GM12873 (cell line): ENCODE data around the gene CACNA1C.

Experiments used
- TF ChIP-seq, protein P1 (sequence below): IDR thresholded peaks from 2 replicates; pipeline ENCODE4 v1.5.1; 2012; ENCODE audit warnings: low read depth, mild to moderate bottlenecking, moderate library complexity, low read length, control low read depth; ENCODE audit not compliant: insufficient read depth; ENCODE audit errors: missing control alignments

The CACNA1C gene

DNA sequence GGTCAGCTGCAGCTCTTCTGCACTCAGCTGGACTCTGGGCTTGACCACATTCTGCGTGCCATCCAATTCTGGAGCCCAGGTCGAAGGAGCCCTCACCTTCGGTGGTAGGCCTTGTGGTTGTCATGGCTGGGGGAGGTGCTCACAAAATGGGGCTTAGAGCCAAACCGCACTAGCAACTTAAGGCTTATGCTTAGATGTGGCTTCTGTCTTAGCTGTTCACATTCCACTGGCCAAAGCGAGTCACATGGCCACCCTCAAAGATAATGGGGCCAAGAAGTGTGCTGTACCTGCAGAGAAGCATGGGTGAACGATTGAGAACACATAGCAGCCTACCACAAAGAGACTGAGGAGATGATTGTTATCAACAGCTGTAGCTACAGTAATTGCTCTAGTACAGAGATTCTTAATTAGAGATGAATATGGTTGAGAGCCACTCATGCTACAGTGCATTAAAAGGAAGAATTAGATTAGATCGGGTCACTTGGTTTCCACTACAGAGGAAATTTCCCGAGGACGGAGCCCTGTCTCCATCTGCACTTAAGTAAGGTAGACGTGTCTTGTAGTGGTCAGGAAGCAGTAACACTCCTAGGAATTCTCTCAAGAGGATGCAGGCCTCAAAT lies 407.4 kb downstream of the CACNA1C start:
- TF ChIP-seq, protein P1, sequence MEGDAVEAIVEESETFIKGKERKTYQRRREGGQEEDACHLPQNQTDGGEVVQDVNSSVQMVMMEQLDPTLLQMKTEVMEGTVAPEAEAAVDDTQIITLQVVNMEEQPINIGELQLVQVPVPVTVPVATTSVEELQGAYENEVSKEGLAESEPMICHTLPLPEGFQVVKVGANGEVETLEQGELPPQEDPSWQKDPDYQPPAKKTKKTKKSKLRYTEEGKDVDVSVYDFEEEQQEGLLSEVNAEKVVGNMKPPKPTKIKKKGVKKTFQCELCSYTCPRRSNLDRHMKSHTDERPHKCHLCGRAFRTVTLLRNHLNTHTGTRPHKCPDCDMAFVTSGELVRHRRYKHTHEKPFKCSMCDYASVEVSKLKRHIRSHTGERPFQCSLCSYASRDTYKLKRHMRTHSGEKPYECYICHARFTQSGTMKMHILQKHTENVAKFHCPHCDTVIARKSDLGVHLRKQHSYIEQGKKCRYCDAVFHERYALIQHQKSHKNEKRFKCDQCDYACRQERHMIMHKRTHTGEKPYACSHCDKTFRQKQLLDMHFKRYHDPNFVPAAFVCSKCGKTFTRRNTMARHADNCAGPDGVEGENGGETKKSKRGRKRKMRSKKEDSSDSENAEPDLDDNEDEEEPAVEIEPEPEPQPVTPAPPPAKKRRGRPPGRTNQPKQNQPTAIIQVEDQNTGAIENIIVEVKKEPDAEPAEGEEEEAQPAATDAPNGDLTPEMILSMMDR: no peak

- TF ChIP-seq, protein P1: no peak
Measured at GRCh38 chr12:2461046-2461445, 408.3 kb downstream of the CACNA1C start.

DNA sequence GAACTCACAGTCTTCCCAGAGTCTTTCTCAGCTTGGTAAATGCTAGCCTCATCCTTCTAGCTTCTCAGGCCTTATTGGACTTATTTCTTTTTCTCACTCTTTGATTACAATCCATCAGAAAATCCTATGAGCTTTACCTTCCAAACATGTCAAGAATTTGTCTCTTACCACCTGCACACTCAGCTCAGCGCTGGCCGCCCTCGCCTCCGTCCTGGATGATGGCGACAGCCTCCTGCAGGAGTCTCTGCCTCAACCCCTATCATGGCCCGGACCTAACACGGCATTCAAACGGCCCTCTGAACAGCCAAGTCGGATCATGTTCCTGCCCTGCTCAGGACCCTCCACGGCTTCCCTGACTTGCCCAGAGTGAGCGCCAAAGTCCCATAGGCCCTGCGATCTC lies 408.9 kb downstream of the CACNA1C start:
- TF ChIP-seq, protein P1: no peak

GRCh38 chr12:2462087-2462486 lies 409.3 kb downstream of the CACNA1C start:
- TF ChIP-seq, protein P1: no peak

GRCh38 chr12:2463719-2464118 lies 410.9 kb downstream of the CACNA1C start:
- TF ChIP-seq, protein P1: no peak

GRCh38 chr12:2465681-2466080 lies 412.9 kb downstream of the CACNA1C start:
- TF ChIP-seq, protein P1: no peak

DNA sequence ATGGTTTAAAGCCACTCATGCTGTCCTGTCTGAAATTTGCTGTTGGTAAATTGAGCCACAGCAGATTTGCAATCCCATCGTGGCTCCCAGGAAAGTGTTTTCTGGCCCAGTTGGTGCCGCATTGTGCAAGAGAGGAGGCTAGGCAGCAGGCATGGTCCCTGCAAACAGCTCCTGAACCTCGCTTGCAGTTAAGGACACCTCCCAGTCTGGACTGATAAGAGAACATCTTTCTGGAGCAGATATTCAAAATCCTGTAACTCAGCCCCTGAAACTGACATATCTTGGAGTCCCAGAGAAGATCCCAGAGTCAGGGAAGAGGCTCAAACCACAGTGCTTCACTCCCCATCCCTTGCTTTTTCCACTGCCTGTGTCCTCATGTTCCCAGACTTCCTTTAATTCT lies 413.4 kb downstream of the CACNA1C start:
- TF ChIP-seq, protein P1: no peak
